ENCODE results near the gene ZC3H13. TPM values are rescaled to one million over a fixed set of nuclear protein-coding genes. Genes with fewer than 3 reads are reported as not detected.

Gene ZC3H13
- total and polyA plus RNA-seq, 10 of the 15 experiments (the other 5 are each of a cell fraction or from before 2014, with no cell fraction given), result 10.0 to 55.9 (median 25.4) TPM

- FAIRE-seq (no peak), DNase-seq (ENCODE audit: low read depth, low spot score) (no peak), ATAC-seq (no peak)
- ChIA-PET POLR2A (no interaction called here), SMC1A (ENCODE audit: uncharacterized antibody, unreplicated experiment) (interaction anchor here (0.7 kb wide), 1 partner anchor 472 kb away, joined by 3 read pairs; no protein-coding TSS in a partner anchor), RAD21 (ENCODE audit: unreplicated experiment) (no interaction called here), CTCF (no interaction called here)
- Histone ChIP-seq H3K4me2 (ENCODE audit: control insufficient read depth, insufficient read depth) (no peak overlapping the region), H3K9ac (ENCODE audit: control insufficient read depth, insufficient read depth, low read length) (no peak overlapping the region), H3K27ac (ENCODE audit: control insufficient read depth, insufficient read depth) (no peak overlapping the region), H3K9me3 (replicated peaks; ENCODE audit: control insufficient read depth, insufficient read depth, low read length) (no peaks in the 10 kb centered on the region), H3K4me1 (ENCODE audit: control insufficient read depth, insufficient read depth, low read length) (no peaks in the 10 kb centered on the region), H4K20me1 (ENCODE audit: control insufficient read depth, insufficient read depth) (no peaks in the 10 kb centered on the region), H3K79me2 (ENCODE audit: control insufficient read depth, insufficient read depth, low read length) (no peaks in the 10 kb centered on the region), H3K4me3 (no peak overlapping the region), H3K27me3 (replicated peaks in 1 of 2; ENCODE audit: control insufficient read depth in 2 of 2, insufficient read depth in 2 of 2, low read length in 1 of 2) (peaks cover 0 to 3% of the 10 kb centered on the region in 2 experiments; a peak in 2 of 4 replicates), H3K36me3 (ENCODE audit: control insufficient read depth in 2 of 2, insufficient read depth in 2 of 2, low read length in 1 of 2) (no peaks in the 10 kb centered on the region), H2AFZ (ENCODE audit: control insufficient read depth, low read depth, low read length) (no peak overlapping the region)
- no peak for TF ChIP-seq HDAC6 (IDR thresholded peaks at IDR 0.05; ENCODE audit: unreplicated experiment)
- TF ChIP-seq BCL3 (IDR thresholded peaks at IDR 0.05; ENCODE audit: borderline replicate concordance, insufficient read depth, low read depth, low read length, poor library complexity, severe bottlenecking), result no peak
- no peak for TF ChIP-seq HDGF (IDR thresholded peaks at IDR 0.05)
- TF ChIP-seq HSF1 (IDR thresholded peaks at IDR 0.05; ENCODE audit: low read depth, low read length), result no peak
- TF ChIP-seq ZNF592 (IDR thresholded peaks at IDR 0.05), result no peak
- no peak for TF ChIP-seq POLR2A (IDR thresholded peaks at IDR 0.05; ENCODE audit: low read depth, low read length)
- BruUV-seq (replicated peaks), result no TSS peak
- WGBS (ENCODE audit: insufficient coverage, insufficient replicate concordance, low lambda C conversion rate, missing lambda C conversion rate), result 38% methylated on average over 18 of the region's 18 CpGs
- intact Hi-C loops (cut with micrococcal nuclease; ENCODE audit: unreplicated experiment), result no loop called here
- in situ Hi-C loops (cut with MboI), result no loop called here
Measured at GRCh38 chr13:45933203-45933908, 119.2 kb downstream of the ZC3H13 start.
